NCI-H1930 (cell line): ENCODE data around the gene NPAT.
"Not testable (repeated sequence)": the region's sequence is repeated elsewhere in the genome, so short reads cannot be mapped to it uniquely, and the experiment has no call there.

ENCODE experiments used
- DNase-seq, 2 experiments: peaks; one replicate each; lab custom pipeline; 2025; lab: John Stamatoyannopoulos, UW

NPAT gene

GRCh38 chr11:108218912-108219783 lies 3.3 kb downstream of the NPAT start:
- no peak for DNase-seq

- no peak for DNase-seq
These were observed 4.0 kb downstream of the NPAT start for GRCh38 chr11:108218455-108218854.

GRCh38 chr11:108216988-108217387 lies 5.5 kb downstream of the NPAT start:
- DNase-seq: no peak

GRCh38 chr11:108213784-108214183 lies 8.7 kb downstream of the NPAT start:
- no peak for DNase-seq

GRCh38 chr11:108210441-108210840 lies 12.0 kb downstream of the NPAT start:
- DNase-seq: no peak

- no peak for DNase-seq
These were observed 14.8 kb downstream of the NPAT start for GRCh38 chr11:108207683-108208060.

- no peak for DNase-seq
These were observed 15.3 kb downstream of the NPAT start for GRCh38 chr11:108206969-108207682.

- no peak for DNase-seq
These were observed 16.3 kb downstream of the NPAT start for GRCh38 chr11:108206171-108206570.

- DNase-seq: no peak
These were observed 17.4 kb downstream of the NPAT start for GRCh38 chr11:108204929-108205499.

- no peak for DNase-seq
These were observed 18.1 kb downstream of the NPAT start for GRCh38 chr11:108204376-108204775.

GRCh38 chr11:108203075-108203474 lies 19.4 kb downstream of the NPAT start:
- DNase-seq: no peak

GRCh38 chr11:108199446-108200321 lies 22.8 kb downstream of the NPAT start:
- DNase-seq: no peak

- no peak for DNase-seq
These were observed 23.6 kb downstream of the NPAT start for GRCh38 chr11:108198833-108199232.

- no peak for DNase-seq
These were observed 25.1 kb downstream of the NPAT start for GRCh38 chr11:108197351-108197750.

GRCh38 chr11:108196901-108197300 lies 25.5 kb downstream of the NPAT start:
- no peak for DNase-seq

GRCh38 chr11:108193725-108194124 lies 28.7 kb downstream of the NPAT start:
- no peak for DNase-seq

GRCh38 chr11:108177570-108177969 lies 44.9 kb downstream of the NPAT start:
- DNase-seq: no peak

- no peak for DNase-seq
These were observed 52.3 kb downstream of the NPAT start for GRCh38 chr11:108170184-108170583.

GRCh38 chr11:108167624-108168023 lies 54.8 kb downstream of the NPAT start:
- no peak for DNase-seq

GRCh38 chr11:108162878-108163277 lies 59.6 kb downstream of the NPAT start:
- not testable (repeated sequence) for DNase-seq

- DNase-seq: no peak
These were observed 61.4 kb downstream of the NPAT start for GRCh38 chr11:108160970-108161566.

- no peak for DNase-seq
These were observed 67.8 kb downstream of the NPAT start for GRCh38 chr11:108154591-108154990.
